Non-pigmented ciliary epithelial cell (primary cell): Measurements from ENCODE around the gene COG4.
"Not testable (repeated sequence)": the region's sequence is repeated elsewhere in the genome, so short reads cannot be mapped to it uniquely, and the experiment has no call there.

Source experiments
- DNase-seq: peaks from one replicate; pipeline ENCODE4 v3.0.0-alpha.2; 2010; ENCODE audit warnings: low read depth

COG4 gene

GRCh38 chr16:70523076-70523742, at the start of gene COG4:
Gene COG4 (minus strand): TSS chr16:70523554. CDS start chr16:70523543, 11 bp downstream.
- DNase-seq, result no peak

- no peak for DNase-seq
Measured at GRCh38 chr16:70572926-70573270, 49.5 kb upstream of the COG4 start.

- DNase-seq, result no peak
Measured at GRCh38 chr16:70572050-70572925, 48.9 kb upstream of the COG4 start.

- no peak for DNase-seq
Measured at GRCh38 chr16:70571623-70572022, 48.3 kb upstream of the COG4 start.

GRCh38 chr16:70570967-70571570, 47.7 kb upstream of the COG4 start:
- no peak for DNase-seq

DNA sequence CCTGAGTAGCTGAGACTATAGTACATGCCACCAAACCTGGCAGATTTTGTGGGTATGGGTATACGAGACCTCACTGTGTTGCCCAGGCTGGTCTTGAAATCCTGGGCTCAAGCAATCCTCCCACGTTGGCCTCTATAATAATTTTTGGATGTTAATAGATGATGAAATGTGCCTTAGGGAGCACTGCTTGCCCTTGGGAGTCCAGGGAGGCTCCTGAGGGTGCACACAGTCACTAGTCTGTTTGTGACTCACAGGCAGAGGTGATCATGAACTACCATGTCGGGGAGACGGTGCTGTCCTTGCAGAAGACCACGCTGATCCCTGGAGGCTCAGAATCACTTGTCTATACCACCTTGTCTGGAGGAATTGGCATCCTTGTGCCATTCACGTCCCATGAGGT, 46.4 kb upstream of the COG4 start:
- DNase-seq, result no peak

GRCh38 chr16:70568601-70569237, 45.4 kb upstream of the COG4 start:
- no peak for DNase-seq

DNA sequence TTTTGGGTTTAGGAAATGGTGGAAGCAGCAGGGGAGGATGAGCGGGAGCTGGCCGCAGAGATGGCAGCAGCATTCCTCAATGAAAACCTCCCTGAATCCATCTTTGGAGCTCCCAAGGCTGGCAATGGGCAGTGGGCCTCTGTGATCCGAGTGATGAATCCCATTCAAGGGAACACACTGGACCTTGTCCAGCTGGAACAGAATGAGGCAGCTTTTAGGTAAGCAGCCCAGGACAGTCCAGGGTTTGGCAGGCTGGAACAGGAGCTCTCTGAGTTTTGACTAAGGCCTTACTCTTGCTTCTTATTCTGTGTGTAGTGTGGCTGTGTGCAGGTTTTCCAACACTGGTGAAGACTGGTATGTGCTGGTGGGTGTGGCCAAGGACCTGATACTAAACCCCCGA, 41.7 kb upstream of the COG4 start:
- DNase-seq, result no peak

DNA sequence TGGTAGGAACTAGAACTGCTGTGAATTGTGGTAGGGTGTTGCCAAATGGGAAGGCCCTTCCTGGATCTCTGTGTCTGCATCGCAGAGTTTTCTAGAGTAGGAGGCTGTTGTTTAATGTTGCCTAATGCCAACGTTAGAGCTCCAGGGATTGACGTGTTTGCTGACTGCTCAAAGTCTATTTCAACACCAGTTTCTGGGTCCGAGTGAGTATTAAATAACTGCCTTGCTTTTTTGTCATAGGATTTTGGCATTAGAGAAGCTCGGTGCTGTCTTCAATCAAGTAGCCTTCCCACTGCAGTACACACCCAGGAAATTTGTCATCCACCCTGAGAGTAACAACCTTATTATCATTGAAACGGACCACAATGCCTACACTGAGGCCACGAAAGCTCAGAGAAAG, 40.3 kb upstream of the COG4 start:
- no peak for DNase-seq

- no peak for DNase-seq
Measured at GRCh38 chr16:70561623-70562022, 38.3 kb upstream of the COG4 start.

DNA sequence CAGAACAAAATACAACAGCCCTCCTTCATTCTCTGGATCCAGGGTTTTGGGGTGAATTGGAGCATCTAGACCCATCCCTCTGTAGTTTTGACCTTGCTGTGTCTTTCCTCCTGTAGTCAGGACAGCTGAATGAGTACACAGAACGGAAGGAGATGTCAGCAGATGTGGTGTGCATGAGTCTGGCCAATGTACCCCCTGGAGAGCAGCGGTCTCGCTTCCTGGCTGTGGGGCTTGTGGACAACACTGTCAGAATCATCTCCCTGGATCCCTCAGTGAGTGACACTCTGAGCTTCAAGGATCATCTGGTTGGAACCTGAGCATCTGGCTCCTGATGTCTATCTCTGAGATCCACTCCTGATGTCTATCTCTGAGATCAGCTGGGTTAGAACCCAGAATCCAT, 32.7 kb upstream of the COG4 start:
- DNase-seq, result no peak

GRCh38 chr16:70553645-70554044, 30.3 kb upstream of the COG4 start:
- peak; percentile 77 for DNase-seq

DNA sequence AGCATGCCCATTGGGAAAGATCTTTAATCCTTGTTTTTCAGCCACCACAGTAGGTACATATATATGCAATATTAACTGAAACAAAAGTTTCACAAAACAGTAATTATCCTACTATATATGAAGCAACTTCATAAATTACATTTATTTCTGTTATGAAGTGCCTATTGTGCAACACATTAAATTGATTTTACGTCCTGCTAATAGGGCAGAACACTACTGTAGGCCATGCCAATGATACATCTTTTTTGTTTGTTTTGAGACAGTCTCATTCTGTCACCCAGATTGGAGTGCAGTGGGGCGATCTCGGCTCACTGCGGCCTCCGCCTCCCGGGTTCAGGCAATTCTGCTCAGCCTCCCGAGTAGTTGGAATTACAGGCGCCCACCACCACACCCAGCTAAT, 29.3 kb upstream of the COG4 start:
- no peak for DNase-seq

GRCh38 chr16:70551788-70552187, 28.4 kb upstream of the COG4 start:
- no peak for DNase-seq

DNA sequence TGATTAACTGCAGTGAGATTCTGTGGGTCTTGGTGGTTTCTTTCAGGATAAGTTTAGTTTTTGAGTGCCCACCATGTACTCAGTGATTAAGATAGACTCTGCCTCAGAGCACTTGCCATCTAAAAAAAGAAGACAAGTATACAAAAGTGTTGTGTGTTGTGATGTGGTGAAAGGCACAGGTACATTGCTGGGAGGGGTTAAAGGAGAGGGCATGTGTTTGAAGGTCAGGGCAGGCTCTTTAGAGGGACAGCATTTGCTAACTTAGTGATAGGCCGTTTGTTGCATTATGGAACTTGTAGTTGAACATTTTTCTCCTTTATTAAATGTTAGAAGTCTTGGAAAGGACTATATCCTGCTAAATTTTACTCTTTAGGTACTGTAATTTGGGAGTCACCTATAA, 26.7 kb upstream of the COG4 start:
- DNase-seq, result no peak

- no peak for DNase-seq
Measured at GRCh38 chr16:70548936-70549335, 25.6 kb upstream of the COG4 start.

- no peak for DNase-seq
Measured at GRCh38 chr16:70544548-70544947, 21.2 kb upstream of the COG4 start.

DNA sequence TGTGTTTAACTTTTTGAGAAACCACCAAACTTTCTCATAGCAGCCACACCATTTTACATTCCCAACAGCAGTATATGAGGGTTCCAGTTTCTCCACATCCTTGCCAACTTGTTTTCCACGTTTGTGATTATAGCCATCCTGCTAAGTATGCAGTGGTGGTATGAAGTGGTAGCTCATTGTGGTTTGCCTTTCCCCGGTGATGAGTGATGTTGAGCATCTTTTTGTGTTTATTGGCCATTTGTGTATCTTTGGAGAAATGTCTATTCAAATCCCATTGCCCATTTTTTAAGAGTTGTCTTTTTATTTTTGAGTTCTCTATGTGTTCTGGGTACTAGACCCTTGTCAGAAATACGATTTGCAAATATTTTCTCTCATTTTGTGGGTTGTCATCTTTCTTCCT, 17.6 kb upstream of the COG4 start:
- no peak for DNase-seq

GRCh38 chr16:70534971-70535370, 11.6 kb upstream of the COG4 start:
- DNase-seq, result no peak

GRCh38 chr16:70529954-70530353, 6.6 kb upstream of the COG4 start:
- DNase-seq, result not testable (repeated sequence)

- no peak for DNase-seq
Measured at GRCh38 chr16:70529051-70529777, 5.9 kb upstream of the COG4 start.
